22Rv1 (cell line): ENCODE results near the gene NUP98.
A peak's percentile ranks its signal among the peaks of the same experiment; 100 is the strongest.

Experiments
- CTCF ChIP-seq: fragments of 450-650 bp; IDR thresholded peaks from 2 replicates; pipeline ENCODE4 v1.5.1; 2017; ENCODE audit warnings: mild to moderate bottlenecking
- ZFX ChIP-seq: fragments of 450-650 bp; IDR thresholded peaks from 2 replicates; pipeline ENCODE4 v1.6.1; 2017; ENCODE audit warnings: antibody characterized with exemption, borderline replicate concordance

- TF ChIP-seq CTCF, result peak; percentile 89
- no peak for TF ChIP-seq ZFX
These were observed 27.5 kb upstream of the NUP98 start for GRCh38 chr11:3824714-3825472.
